MG63 (cell line): Measurements from ENCODE around the gene FAT1. TPM values are rescaled to one million over a fixed set of nuclear protein-coding genes. Genes with fewer than 3 reads are reported as not detected.

Source experiments
- DNase-seq: peaks from one replicate; pipeline ENCODE4 v3.0.0-alpha.2; 2020
- H3K27me3 ChIP-seq: fragments of 250-450 bp; sonication (Bioruptor Pico); 2 replicates; pipeline ENCODE4 v1.5.1; 2020; ENCODE audit warnings: mild to moderate bottlenecking, moderate library complexity
- H3K36me3 ChIP-seq: fragments of 250-450 bp; sonication (Bioruptor Pico); 2 replicates; pipeline ENCODE4 v1.5.1; 2020; ENCODE audit warnings: mild to moderate bottlenecking, moderate library complexity
- H3K4me3 ChIP-seq: fragments of 250-450 bp; sonication (Bioruptor Pico); 2 replicates; pipeline ENCODE4 v1.5.1; 2020; ENCODE audit warnings: mild to moderate bottlenecking, moderate library complexity
- H3K9me3 ChIP-seq: fragments of 250-450 bp; sonication (Bioruptor Pico); 2 replicates; pipeline ENCODE4 v1.5.1; 2020; ENCODE audit warnings: mild to moderate bottlenecking, moderate library complexity
- total RNA-seq: library from RNA; depleted of rRNA; stranded (reverse); fragments of >200 nt; shearing (Covaris generic); gene quantifications from 2 replicates; pipeline ENCODE4 v1.2.3, GENCODE V29; 2014; ENCODE audit warnings: low replicate concordance

Gene FAT1
- total RNA-seq, 1 experiment from 2014 or later: 10.6 TPM

GRCh38 chr4:186593587-186593973 lies 130.1 kb downstream of the FAT1 start:
- no peak for DNase-seq
- no peaks in the 10 kb centered on the region for H3K9me3 ChIP-seq
- H3K4me3 ChIP-seq: no peak overlapping the region
- no peaks in the 10 kb centered on the region for H3K36me3 ChIP-seq
- H3K27me3 ChIP-seq: no peaks in the 10 kb centered on the region

- no peaks in the 10 kb centered on the region for H3K36me3 ChIP-seq
- H3K27me3 ChIP-seq: no peaks in the 10 kb centered on the region
- no peak for DNase-seq
- no peaks in the 10 kb centered on the region for H3K9me3 ChIP-seq
- H3K4me3 ChIP-seq: no peak overlapping the region
Observed at GRCh38 chr4:186592966-186593586, 130.6 kb downstream of the FAT1 start.

GRCh38 chr4:186592445-186592844 lies 131.2 kb downstream of the FAT1 start:
- Histone ChIP-seq H3K9me3 (no peaks in the 10 kb centered on the region), H3K4me3 (no peak overlapping the region), H3K27me3 (no peaks in the 10 kb centered on the region), H3K36me3 (no peaks in the 10 kb centered on the region)
- DNase-seq: no peak

- Histone ChIP-seq H3K27me3 (no peaks in the 10 kb centered on the region), H3K9me3 (no peaks in the 10 kb centered on the region), H3K36me3 (no peaks in the 10 kb centered on the region), H3K4me3 (no peak overlapping the region)
- DNase-seq: no peak
Observed at GRCh38 chr4:186591651-186592050, 132.0 kb downstream of the FAT1 start.

GRCh38 chr4:186588503-186588902 lies 135.2 kb downstream of the FAT1 start:
- H3K27me3 ChIP-seq: no peaks in the 10 kb centered on the region
- no peaks in the 10 kb centered on the region for H3K36me3 ChIP-seq
- DNase-seq: no peak
- no peaks in the 10 kb centered on the region for H3K9me3 ChIP-seq
- no peak overlapping the region for H3K4me3 ChIP-seq

- Histone ChIP-seq H3K36me3 (no peaks in the 10 kb centered on the region), H3K9me3 (no peaks in the 10 kb centered on the region), H3K27me3 (no peaks in the 10 kb centered on the region), H3K4me3 (no peak overlapping the region)
- DNase-seq: peak; percentile 27
Observed at GRCh38 chr4:186587416-186588018, 136.1 kb downstream of the FAT1 start.

GRCh38 chr4:186586205-186586604 lies 137.5 kb downstream of the FAT1 start:
- no peaks in the 10 kb centered on the region for H3K27me3 ChIP-seq
- no peak for DNase-seq
- no peak overlapping the region for H3K4me3 ChIP-seq
- no peaks in the 10 kb centered on the region for H3K36me3 ChIP-seq
- no peaks in the 10 kb centered on the region for H3K9me3 ChIP-seq

GRCh38 chr4:186584912-186585311 lies 138.7 kb downstream of the FAT1 start:
- DNase-seq: no peak
- H3K4me3 ChIP-seq: no peak overlapping the region
- no peaks in the 10 kb centered on the region for H3K9me3 ChIP-seq
- H3K27me3 ChIP-seq: no peaks in the 10 kb centered on the region
- H3K36me3 ChIP-seq: no peaks in the 10 kb centered on the region

- no peak for DNase-seq
- no peaks in the 10 kb centered on the region for H3K36me3 ChIP-seq
- no peak overlapping the region for H3K4me3 ChIP-seq
- H3K9me3 ChIP-seq: no peaks in the 10 kb centered on the region
- H3K27me3 ChIP-seq: no peaks in the 10 kb centered on the region
Observed at GRCh38 chr4:186581421-186581820, 142.2 kb downstream of the FAT1 start.

GRCh38 chr4:186580669-186581068 lies 143.0 kb downstream of the FAT1 start:
- no peak overlapping the region for H3K4me3 ChIP-seq
- H3K36me3 ChIP-seq: no peaks in the 10 kb centered on the region
- no peak for DNase-seq
- H3K27me3 ChIP-seq: no peaks in the 10 kb centered on the region
- H3K9me3 ChIP-seq: no peaks in the 10 kb centered on the region

GRCh38 chr4:186570193-186570996 lies 153.3 kb downstream of the FAT1 start:
- Histone ChIP-seq H3K4me3 (no peak overlapping the region), H3K36me3 (no peaks in the 10 kb centered on the region), H3K9me3 (no peaks in the 10 kb centered on the region), H3K27me3 (no peaks in the 10 kb centered on the region)
- no peak for DNase-seq

GRCh38 chr4:186569533-186570192 lies 154.0 kb downstream of the FAT1 start:
- H3K4me3 ChIP-seq: no peak overlapping the region
- no peaks in the 10 kb centered on the region for H3K9me3 ChIP-seq
- no peak for DNase-seq
- H3K27me3 ChIP-seq: no peaks in the 10 kb centered on the region
- H3K36me3 ChIP-seq: no peaks in the 10 kb centered on the region

- Histone ChIP-seq H3K36me3 (no peaks in the 10 kb centered on the region), H3K27me3 (no peaks in the 10 kb centered on the region), H3K4me3 (no peak overlapping the region), H3K9me3 (no peaks in the 10 kb centered on the region)
- DNase-seq: no peak
Observed at GRCh38 chr4:186566068-186566467, 157.6 kb downstream of the FAT1 start.

GRCh38 chr4:186563761-186564160 lies 159.9 kb downstream of the FAT1 start:
- Histone ChIP-seq H3K36me3 (no peaks in the 10 kb centered on the region), H3K27me3 (no peaks in the 10 kb centered on the region), H3K4me3 (no peak overlapping the region), H3K9me3 (no peaks in the 10 kb centered on the region)
- no peak for DNase-seq

GRCh38 chr4:186561748-186562147 lies 161.9 kb downstream of the FAT1 start:
- H3K4me3 ChIP-seq: no peak overlapping the region
- no peaks in the 10 kb centered on the region for H3K27me3 ChIP-seq
- DNase-seq: no peak
- no peaks in the 10 kb centered on the region for H3K36me3 ChIP-seq
- no peaks in the 10 kb centered on the region for H3K9me3 ChIP-seq

GRCh38 chr4:186560647-186561046 lies 163.0 kb downstream of the FAT1 start:
- H3K36me3 ChIP-seq: no peaks in the 10 kb centered on the region
- no peak overlapping the region for H3K4me3 ChIP-seq
- H3K27me3 ChIP-seq: no peaks in the 10 kb centered on the region
- DNase-seq: no peak
- H3K9me3 ChIP-seq: no peaks in the 10 kb centered on the region

GRCh38 chr4:186557486-186557885 lies 166.2 kb downstream of the FAT1 start:
- H3K9me3 ChIP-seq: no peaks in the 10 kb centered on the region
- H3K36me3 ChIP-seq: no peaks in the 10 kb centered on the region
- no peak overlapping the region for H3K4me3 ChIP-seq
- H3K27me3 ChIP-seq: no peaks in the 10 kb centered on the region
- DNase-seq: no peak
